Stimulated activated CD4-positive, alpha-beta T cell treated with anti-CD3 and anti-CD28 coated beads, Interleukin-2, amount 100 ng/mL, for 48 hours (primary cell): ENCODE data around the gene BMP7.
"Not testable (repeated sequence)": the region's sequence is repeated elsewhere in the genome, so short reads cannot be mapped to it uniquely, and the experiment has no call there.

Experiments
- DNase-seq, 2 donors: peaks; one replicate each; pipeline ENCODE4 v3.0.0-alpha.2; 2020

Gene BMP7

GRCh38 chr20:57163041-57163440 lies 103.4 kb downstream of the BMP7 start:
- DNase-seq: no peak

- no peak for DNase-seq
Observed at GRCh38 chr20:57162362-57162652, 104.1 kb downstream of the BMP7 start.

DNA sequence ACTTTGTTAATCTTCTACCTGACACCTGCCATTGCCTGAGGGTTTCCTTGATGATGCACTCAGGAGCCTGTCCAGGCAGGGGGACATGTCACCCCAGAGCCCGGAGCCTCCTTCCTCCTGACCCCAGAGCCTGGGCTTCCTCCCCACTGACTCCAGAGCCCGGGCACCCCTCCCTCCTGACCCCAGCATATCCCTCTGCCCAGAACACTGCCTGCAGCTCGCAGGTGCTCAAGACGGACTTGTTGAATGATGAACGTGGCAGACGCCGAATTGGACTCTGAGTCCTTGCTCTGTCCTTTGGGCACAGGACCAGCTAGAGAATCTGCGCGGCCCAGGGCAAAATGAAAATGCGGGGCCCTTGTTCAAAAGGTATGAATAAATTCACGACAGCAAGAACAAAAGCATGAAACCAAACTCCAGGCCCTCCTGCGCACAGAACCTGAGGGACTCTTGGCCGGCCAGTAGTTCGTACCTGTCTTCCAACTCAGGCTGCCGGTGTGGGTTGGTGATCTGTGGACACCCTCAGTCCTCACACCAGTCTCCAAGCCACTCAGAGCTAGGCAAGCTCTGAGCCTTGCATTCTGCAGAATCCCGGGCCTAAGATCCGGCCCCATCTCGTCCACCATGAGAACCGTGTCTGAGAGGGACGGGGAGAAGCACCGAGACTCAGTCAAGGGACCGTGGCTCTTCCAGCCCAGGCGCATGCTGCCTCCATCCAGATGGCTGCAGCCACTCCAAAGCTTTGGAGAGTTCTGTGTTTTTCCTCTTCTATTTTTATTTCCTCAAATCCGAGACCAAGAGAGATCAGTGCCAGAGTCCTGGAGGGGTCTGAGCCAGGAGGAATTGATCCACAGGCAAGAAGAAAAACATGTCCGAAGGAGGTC lies 104.7 kb downstream of the BMP7 start:
- DNase-seq: no peak

GRCh38 chr20:57160985-57161384 lies 105.5 kb downstream of the BMP7 start:
- no peak for DNase-seq

DNA sequence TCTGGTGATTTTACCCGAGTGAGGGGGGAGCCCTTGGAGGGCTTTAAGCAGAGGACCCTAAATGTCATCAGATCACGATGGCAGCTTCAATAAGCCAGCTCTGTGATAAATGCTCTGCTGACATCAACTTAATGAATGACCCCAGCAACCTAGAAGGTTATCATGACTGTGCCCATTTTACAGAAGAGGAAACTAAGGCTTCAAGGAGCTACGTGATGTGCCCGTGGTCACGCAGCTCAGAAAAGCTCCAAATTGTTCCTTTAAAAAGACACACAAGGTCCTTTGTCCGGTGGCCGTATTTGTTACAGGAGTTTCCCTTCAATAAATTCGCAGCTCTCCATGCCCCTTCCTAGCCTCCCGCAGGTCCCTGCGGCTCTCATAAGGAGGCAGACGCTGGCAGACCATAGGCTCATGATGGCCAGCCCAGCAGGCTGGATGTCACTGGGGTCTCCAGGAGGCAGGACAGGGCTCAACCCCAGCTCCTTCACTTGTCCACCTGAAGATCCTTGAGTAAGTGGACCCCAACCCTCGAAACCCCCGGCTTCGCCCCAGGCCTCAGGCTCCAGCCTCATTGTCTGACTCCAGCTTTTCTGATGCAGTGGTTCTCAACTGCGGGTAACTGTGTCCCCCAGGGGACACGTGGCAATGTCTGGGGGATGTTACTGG lies 106.4 kb downstream of the BMP7 start:
- DNase-seq: no peak

DNA sequence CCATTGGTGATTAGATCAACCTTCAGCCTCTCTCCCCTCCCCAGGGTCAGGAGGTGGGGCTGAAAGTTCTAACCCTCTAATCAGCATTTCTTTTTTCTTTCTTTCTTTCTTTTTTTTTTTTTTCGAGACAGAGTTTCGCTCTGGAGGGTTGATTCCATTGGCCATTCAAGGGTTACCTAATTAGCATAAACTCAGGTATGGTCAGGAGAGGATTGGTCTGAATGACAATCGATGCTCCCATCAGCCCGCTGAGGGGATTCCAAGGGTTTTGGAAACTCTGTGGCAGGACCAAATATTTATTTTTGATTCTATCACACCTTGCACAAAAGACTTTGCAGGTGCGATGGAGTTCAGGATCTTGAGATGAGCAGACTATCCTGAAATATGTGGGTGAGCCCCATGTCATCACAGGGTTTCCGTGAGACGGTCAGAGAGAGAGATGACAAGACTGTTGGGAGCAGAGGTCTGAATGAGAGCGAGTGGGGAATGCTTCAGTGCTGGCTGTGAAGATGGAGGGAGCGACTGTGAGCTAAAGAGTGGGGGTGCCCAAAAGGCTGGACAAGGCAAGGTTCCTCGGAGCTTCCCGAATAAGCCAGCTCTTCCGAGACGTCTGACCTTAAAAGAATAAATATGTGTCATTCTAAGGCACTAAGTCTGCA lies 107.1 kb downstream of the BMP7 start:
- no peak for DNase-seq

DNA sequence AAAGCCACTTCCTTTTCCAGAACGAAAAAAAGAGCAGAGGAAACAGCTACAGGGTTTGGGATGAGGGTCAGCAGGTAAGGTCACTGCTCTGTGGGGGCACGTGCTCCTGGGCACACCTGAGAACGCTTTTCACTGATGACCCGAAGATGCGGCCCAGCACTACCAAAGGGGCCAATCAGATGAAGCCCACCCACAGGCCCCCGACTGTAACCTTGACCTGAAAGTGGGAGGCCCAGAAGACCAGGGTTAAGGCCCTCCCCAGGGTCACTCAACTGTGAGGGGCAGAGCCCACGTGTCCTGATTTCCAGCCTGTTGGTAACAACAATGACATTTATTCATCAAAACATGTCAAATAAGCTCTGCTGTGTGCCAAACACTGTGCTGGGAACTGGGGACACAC lies 108.0 kb downstream of the BMP7 start:
- DNase-seq: no peak

DNA sequence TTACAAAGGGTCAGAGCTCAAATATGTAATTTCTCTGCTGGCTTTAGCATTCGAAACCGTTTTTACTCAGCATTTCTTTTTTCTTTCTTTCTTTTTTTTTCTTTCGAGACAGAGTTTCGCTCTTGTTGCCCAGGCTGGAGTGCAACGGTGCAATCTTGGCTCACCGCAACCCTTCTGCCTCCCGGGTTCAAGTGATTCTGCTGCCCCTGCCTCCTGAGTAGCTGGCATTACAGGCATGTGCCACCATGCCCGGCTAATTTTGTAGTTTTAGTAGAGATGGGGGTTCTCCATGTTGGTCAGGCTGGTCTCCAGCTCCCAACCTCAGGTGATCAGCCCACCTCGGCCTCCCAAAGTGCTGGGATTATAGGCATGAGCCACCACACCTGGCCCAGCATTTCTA lies 108.7 kb downstream of the BMP7 start:
- not testable (repeated sequence) for DNase-seq

- no peak for DNase-seq
Observed at GRCh38 chr20:57157106-57157691, 109.2 kb downstream of the BMP7 start.

DNA sequence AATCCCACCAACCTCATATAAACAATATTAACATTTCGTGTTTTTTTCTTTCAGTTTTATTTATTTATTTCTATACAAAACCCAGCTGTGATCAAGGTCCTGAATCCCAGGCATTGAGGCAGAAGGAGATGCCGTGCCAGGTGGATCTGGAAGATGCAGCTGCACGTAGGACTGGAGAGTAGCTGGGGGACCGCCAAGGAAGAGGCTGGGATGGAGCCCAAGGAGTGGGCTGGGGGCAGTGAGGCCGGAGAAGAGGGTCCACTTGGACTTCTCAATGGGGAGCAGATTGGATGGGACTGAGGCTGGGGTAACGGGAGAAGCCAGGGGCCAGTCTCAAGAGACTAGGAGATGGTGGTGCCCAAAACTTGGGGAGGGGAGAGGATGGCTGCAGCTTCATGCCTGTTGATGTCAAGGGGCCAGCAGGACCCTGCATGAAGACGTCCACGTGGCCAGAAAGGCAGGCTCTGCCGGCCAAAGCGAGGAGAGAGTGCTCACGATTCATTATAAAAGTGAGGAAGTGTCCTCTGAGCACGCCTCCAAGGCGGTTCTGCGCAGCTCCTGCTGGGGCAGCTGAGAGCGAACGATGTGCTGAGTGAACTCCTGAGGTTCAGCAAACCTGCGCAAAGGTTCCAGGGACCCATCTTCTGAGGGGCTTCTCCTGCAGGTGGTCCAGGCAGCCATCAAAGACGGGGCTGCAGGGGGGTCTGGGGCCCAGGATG lies 110.3 kb downstream of the BMP7 start:
- no peak for DNase-seq

DNA sequence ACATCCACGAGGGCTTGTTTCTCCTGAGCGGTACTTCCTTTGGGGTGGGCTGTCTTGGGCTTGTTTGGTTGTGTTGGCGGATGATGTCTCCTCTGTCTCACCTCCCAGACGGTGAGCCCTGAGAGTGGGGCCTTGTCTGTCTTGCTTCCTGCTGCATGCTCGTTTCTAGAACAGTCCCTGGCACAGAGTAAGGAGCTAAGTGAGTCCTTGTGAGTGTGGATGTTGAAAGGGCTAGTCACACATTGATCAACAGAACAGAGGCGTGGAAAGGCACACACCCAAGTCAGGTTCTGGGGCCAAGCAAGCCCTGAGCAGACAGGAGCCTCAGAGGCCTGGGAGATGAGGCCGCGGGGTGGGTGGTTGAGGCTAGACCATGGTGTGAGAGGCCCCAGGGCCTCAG lies 111.0 kb downstream of the BMP7 start:
- DNase-seq: no peak

GRCh38 chr20:57153238-57153905 lies 113.1 kb downstream of the BMP7 start:
- DNase-seq: no peak

DNA sequence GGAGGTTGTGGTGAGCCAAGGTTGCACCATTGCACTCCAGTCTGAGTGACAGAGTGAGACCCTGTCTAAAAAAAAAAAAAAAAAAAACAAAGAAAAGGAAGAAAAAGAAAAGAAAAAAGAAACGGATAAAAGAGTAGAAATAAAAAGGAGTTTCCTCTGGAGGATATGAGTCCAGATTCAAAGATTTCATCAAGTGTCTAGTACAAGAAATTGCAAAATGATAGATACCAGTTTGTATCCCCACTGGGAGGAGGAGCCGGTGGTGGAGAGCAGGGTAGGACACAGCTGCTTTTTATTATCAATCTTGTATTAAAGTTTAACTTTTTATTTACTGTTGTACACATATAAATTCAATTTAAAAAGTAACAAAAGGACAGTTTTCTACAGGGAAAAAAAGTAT lies 113.9 kb downstream of the BMP7 start:
- no peak for DNase-seq

- DNase-seq: no peak
Observed at GRCh38 chr20:57150559-57150958, 115.9 kb downstream of the BMP7 start.

- DNase-seq: no peak
Observed at GRCh38 chr20:57148263-57148662, 118.2 kb downstream of the BMP7 start.

- DNase-seq: no peak
Observed at GRCh38 chr20:57147185-57147584, 119.3 kb downstream of the BMP7 start.

DNA sequence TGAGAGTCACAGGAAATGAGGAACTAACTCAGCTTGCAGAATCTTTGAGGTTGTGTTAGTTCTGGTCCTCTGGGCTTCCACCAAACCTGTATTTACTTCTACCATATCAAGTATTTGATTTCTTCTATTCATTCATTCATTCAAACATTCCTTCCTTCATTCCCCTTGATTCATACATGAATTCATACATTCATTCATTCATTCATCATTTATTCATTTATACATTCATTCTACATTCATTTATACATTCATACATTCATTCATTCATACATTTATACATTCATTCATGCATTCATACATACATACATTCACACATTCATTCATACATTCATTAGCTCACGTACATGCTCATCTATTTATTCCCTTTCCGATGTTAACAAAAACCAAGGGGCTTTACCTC lies 120.3 kb downstream of the BMP7 start:
- DNase-seq: no peak

DNA sequence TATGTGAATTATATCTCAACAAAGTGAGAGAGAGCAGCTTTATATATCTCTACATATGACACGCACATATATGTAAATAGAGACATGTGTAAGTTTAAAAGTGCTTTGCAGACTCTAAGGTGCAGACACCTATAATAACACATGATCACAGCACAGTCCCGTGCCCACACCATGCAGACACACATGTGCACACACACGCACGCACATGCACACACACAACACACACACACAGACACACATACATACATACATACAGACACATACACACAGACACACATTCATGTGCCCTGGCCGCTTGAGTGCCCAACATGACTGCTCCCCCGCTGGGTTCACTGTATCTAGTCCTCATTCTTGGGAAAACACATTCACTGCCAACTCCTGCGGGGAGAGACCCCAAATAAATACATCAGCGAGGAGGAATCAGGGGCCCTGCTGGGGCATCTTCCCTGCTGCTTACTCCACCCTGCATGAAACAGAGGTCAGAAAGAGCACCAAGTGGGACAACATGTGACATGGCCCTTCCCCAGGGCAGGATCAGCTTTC lies 121.3 kb downstream of the BMP7 start:
- DNase-seq: no peak

- no peak for DNase-seq
Observed at GRCh38 chr20:57143173-57143572, 123.3 kb downstream of the BMP7 start.

- DNase-seq: no peak
Observed at GRCh38 chr20:57142667-57143066, 123.8 kb downstream of the BMP7 start.

- no peak for DNase-seq
Observed at GRCh38 chr20:57141492-57141891, 124.9 kb downstream of the BMP7 start.

DNA sequence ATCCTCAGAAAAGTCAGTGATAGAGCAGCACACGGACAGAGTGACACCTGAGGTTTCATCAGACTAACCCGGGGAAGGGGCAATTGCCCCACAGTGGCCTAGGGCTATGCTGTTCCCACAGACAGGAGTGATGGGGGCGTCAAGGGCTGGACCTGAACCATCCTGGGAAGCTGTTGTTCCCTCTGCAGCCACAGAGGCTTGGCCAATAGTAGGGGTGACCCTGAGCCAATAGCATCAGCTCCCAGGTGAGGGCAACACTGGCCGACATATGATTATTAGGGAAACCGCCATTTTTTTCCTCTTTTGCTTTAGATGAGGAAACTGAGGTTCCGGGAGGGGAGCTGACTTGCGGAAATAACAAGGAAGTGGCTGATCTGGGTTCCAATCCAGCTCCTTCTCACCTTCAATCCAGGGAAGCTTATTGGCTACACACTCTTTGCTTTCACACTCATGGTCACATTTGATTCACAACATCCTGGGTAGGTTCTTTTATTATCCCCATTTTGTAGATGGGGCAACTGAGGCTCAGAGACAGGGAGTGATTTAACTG lies 126.0 kb downstream of the BMP7 start:
- no peak for DNase-seq
